Dermis microvascular lymphatic vessel endothelial cell (primary cell): ENCODE measurements around the gene LIMCH1. TPM values are rescaled to one million over a fixed set of nuclear protein-coding genes. Genes with fewer than 3 reads are reported as not detected.
A peak's percentile ranks its signal among the peaks of the same experiment; 100 is the strongest.
"Not testable (repeated sequence)": the region's sequence is repeated elsewhere in the genome, so short reads cannot be mapped to it uniquely, and the experiment has no call there.

ENCODE experiments used
- DNase-seq, 2 donors: peaks; one replicate each; pipeline versions ENCODE4 v3.0.0 to v3.0.0-alpha.2; 2010; ENCODE audit warnings: low read depth in 2 of 2
- total RNA-seq: library from RNA; depleted of rRNA; stranded (reverse); fragments of >200 nt; gene quantifications from 2 replicates; pipeline ENCODE4 v1.2.1, GENCODE V29; 2014

The LIMCH1 gene, protein sequence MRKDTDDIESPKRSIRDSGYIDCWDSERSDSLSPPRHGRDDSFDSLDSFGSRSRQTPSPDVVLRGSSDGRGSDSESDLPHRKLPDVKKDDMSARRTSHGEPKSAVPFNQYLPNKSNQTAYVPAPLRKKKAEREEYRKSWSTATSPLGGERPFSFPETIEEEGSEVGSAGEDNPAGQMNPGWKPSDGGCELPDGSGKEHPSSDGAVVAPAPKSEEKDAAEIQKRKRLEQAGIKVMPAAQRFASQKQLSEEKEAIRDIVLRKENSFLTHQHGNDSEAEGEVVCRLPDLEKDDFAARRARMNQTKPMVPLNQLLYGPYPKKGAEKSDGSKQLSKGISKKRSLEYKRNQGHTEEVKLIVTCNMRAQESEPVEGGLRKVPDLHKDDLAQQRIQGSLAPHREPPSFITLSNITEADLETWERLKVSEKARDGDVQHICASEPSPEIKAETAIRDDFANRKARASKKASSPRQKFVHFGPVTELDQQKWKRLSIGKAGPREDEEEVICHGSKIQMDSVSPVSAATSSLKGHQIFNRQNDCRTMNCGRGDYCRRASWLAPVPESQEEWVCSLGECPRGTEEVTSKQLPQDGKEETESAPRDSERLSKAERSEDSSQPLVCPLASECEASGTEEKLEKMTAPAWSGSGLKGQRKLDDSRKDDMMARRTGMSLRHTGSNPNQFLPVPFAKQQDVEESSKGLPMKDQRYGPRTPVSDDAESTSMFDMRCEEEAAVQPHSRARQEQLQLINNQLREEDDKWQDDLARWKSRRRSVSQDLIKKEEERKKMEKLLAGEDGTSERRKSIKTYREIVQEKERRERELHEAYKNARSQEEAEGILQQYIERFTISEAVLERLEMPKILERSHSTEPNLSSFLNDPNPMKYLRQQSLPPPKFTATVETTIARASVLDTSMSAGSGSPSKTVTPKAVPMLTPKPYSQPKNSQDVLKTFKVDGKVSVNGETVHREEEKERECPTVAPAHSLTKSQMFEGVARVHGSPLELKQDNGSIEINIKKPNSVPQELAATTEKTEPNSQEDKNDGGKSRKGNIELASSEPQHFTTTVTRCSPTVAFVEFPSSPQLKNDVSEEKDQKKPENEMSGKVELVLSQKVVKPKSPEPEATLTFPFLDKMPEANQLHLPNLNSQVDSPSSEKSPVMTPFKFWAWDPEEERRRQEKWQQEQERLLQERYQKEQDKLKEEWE (N-terminal part only)
- total RNA-seq, result 17.3 and 25.4 TPM in 2 replicates

DNA sequence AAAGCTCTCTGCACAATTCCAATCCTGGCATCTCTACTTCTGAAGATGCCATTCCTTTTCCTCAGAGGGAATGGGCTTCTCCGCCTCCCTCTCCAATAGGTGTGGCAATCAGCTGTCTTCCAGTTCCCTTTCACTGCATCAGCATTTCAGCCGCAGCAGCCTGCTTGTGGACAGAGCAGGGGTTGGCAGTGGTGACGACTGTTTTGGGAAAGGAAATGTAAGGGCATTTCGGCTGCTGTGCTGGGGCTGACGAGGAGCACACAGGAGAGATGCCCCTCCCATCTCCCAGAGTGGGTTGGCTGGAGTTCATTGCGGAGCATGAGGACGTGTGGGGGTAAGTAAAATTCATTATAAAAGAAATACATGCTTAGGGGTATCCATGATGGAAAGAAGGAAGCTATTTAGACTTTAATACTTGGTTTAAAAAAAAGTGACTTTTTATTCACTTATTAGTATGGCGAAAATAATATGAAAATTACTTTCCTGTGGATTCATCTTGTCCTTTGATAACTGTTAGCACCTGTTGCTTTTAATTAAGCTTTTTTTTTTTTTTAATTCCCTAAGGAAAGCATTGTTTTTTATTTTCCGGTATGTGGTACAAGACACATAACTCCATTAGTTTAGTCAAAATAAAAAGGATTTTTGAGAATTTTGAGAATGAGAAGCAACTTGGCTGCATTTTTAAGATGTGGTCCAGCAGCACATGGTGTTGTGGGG, at the start of gene LIMCH1:
LIMCH1 (plus strand) TSS at position 141 of the 717 bp plus-strand sequence. CDS start 67,839 bp downstream, outside the sequence.
- DNase-seq, result peak in 1 of 2 donors; percentile 32

DNA sequence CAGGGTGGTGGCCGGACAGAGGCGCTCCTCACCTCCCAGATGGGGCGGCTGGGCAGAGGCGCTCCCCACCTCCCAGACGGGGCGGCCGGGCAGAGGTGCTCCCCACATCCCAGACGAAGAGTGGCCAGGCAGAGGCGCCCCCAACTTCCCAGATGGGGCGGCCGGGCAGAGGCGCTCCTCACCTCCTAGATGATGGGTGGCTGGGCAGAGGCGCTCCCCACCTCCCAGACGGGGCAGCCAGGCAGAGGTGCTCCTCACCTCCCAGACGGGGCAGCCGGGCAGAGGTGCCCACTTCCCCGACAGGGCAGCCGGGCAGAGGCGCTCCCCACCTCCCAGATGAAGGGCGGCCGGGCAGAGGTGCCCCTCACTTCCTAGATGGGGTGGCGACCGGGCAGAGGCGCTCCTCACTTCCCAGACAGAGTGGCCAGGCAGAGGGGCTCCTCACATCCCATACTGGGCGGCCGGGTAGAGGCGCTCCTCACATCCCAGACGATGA, 46.8 kb upstream of the LIMCH1 start:
- DNase-seq, result not testable (repeated sequence)

DNA sequence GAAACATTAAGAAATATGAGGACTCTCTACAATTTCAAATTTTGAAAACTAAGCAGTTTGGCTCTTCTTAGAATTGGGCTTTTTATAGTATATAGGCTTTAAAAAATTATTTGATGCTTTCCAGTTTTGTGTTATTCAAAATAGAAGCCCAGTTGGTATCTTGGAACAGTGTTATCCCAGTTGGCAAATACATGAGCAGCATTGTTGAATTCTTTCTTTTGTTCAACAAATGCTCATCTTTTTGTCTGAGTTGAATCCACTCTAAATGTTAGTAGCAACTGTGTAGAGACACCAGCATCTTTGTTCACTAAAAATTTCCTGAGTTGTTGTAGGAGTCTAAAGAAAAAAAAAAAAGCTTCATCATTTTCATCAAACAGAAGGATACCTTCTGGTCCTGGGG, 41.0 kb upstream of the LIMCH1 start:
- DNase-seq, result no peak

DNA sequence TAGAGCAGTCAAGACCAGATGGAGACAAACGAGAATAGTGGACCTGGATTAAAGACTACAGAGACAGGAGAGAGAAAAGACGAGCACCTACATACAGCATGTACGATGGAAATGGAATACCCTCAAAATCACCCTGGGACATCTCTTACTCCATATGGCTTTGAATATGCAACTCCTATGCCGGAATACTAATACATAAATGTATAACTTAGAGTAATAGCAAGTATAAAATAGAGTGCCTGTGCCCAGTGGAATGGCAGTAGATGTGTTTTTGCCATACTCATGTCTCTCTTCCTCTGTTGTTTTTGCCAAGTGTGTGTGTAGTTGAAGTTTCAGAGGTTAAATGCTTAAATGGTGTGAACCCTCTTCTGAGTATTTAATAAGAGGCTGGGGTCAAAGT, 39.8 kb upstream of the LIMCH1 start:
- no peak for DNase-seq

DNA sequence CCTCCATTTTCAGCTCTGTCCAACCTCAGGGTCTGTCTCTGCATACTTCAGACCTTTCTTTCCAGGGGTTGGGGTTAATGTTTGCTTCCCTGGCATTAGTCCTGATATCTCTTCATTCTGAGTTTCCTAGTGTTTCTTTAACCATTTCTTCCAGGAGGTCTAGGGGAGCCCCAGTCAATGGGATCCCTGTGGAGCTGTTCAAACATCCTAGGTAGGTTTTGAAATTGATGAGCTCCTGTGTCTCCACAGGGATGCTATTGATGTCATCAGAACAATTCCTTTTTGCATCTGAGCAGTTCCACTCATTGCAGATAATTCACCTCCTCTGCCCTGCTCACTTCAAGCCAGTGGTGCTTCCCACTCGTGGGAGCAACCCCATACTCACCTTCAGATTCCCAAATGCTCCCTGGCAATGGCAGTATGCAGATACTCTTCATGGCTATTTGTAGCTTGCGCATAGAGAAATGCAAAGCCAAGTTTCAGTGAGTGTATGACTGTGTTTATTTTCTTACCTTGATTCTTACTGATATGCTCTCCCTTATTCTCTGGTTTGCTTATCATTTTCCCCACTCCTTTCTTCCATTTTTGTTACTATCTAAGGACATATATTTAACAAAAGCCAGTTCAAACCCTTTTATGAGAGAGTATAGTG, 33.7 kb upstream of the LIMCH1 start:
- no peak for DNase-seq

DNA sequence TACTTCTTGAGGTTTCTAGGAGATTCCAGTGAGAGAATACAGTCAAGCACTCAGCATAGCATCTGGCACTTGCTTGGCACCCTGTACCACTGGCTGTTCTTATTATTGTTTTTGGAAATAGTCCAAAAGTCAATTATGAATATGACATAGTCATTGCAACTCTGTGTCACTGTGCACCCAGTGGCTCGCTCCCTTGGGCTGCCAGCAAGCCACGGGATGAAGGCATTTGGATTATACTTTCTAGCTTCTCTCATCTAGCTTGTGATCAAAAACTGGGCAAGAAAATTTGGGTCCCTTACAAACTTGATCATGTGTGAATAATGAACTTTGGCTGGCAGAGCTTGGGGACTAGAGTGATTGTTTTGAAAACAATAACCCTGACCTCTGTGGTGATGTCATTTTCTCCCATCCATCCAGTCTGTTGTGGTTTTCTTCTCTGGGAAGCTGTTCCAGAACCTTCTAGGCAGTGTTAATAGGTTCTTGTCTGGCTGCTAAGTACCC, 32.7 kb upstream of the LIMCH1 start:
- DNase-seq, result peak in 1 of 2 donors; percentile 36

DNA sequence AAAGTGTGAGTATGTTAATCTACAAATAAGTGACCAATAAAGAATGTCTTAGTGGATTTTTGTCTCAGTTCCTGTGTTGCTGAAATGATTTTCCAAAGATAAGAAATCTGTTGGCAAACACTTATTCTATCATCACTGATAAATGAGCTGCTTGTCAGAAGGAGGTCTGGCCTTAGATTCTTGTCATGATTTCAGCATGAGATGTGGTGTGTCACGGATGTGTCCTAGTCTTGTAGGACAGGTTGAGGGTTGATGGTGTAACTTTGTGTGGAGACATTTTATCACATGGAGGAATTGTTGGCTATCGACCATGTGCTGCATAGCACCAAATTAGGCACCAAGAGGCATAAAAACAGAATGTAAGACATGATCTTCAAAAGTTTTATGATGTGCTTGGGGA, 31.8 kb upstream of the LIMCH1 start:
- DNase-seq, result no peak

DNA sequence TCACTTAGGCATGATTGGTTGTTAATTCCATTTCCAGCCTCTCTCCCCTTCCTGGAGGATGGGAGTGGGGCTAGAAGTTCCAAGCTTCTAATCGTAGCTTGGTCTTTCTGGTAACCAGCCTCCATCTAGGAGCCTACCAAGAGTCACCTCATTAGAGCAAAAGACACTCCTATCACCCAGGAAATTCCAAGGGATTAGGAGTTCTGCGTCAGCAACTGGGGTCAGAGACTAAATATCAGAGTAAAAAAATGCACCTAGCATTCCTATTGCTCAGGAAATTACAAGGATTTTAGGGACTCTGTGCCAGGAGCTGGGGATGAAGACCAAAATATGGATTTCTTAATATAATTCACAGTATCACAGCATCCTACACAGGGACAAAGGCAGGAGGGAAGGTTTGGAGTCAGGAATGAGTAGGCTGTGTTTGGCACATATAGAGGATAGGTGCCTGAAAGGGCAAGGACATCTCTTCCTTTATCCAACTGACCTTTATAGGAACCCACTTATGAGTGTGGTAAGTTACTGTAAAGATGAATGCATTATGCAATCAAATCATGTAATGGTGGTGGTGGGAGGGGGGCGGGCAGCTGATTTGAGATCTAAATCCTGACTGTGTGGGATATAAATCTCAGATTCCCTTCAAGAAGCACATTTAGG, 30.5 kb upstream of the LIMCH1 start:
- DNase-seq, result no peak

DNA sequence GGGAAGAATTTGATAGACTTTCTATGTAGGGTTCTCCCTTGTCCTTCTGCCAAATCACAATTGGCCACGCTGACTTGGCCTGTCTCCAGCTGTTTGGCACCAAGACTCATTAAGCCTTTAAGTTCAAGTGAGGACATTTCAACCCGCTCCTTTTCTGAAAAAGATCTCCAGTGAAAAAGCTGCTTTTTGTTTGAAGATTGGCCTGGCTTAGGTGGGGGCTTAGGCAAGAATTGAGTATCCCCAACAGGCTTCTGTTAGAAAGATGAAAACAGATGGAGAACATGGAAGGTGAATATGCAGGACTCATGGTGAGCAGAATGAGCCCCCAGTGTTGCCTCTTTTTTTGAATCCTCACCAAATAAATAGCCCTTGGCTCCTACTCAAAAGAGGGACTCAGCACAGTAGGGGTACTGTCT, 28.5 kb upstream of the LIMCH1 start:
- no peak for DNase-seq

DNA sequence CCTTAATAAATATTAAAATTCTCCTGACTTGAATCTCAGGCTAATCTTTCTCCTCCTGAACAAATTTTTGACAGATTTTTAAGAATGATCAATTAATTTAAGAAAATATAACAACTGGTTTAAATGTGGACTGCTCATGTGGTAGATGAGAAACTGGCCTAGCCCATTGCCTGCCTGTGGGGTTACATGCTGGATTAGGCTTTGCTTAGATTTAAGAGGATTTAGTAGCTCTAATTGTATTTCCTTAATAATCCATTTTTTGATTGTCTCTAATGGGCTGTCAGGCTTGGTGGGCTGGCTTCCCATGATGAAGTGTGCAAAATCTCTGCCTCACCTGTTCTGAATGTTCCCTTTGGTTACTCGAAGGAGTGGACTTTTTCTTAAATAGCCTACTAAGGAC, 27.8 kb upstream of the LIMCH1 start:
- DNase-seq, result no peak

DNA sequence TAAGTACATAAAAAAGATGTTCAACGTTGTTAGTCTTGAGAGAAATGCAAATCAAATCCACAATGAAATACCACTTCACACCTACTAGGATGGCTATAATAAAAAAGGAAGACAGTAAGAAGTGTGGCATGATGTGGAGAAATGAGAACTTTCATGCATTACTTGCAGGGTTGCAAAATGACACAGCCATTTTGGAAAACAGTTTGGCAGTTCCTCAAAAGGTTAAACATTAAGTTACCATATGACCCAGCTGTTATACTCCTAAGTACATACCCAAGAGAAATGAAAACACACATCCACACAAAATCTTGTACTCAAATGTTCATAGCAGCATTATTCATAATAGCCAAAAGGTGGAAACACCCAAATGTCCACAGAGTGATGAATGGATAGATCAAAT, 25.8 kb upstream of the LIMCH1 start:
- DNase-seq, result no peak

DNA sequence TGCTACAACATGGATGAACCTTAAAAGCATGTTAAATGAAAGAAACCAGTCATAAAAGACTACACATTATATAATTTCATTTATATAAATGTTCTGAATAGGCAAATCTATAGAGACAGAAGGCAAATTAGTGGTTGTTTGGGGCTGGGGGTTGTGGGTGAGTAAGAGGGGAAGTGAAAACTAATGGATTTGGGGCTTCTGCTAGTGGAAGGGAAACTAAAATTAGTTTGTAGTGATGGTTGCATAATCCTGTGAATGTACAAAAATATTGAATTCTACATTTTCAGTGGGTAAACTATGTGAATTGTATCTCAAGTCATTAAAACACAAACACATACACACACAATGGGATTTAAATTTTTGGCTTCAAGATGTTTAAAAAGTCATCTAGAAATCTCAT, 25.4 kb upstream of the LIMCH1 start:
- DNase-seq, result no peak

DNA sequence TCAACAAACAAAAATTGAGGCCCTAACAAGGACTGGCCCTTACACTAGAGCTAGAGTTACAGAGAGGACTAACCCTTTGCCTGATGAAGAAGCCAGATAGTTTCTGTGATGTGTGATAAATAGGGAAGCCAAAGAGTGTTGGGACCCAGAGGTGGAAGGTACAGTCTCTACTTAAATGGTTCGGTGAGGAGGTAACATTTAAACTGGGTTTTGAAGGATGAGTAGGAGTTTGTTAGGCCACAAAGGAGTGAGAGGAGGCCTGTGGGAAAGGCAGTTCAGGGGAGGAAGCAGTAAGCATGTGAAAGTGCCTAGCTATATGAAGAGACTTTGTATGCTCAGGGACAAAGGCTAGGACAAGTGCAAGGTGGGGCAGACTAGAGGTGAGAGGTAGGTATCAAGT, 23.8 kb upstream of the LIMCH1 start:
- no peak for DNase-seq

DNA sequence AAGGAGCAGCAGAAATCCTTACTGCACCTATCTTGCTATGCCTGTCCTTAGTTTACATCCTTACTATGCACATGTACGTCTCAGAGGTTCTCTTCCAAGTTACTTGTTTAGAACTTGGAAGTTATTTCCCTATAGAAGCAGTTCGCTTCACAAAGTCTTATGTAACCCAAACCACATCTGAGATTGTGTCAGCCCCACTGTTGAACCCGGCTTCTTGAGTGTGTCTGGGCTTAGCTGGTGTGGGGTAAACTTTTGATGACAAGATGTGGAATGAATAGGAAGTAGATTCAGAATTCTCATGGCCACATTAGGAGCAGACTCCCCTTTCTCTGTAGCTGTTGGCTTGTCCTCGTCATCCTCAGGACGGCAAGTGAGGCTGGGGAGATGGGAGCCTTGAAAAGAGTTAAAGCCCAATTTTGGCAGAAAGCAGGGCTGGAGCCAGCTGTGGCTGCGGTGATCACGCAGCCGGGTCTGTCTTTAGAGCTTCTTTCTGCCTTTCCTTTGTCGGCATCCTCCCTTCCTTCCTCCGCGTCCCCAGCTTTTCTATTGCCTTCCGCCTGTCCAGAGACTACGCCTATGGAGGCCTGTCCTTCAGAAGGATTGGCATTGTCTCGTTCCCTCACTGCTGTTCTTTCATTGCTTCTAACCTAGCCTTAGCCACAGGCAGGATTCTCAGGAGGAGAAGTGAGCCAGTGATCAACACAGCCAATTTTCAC, 23.0 kb upstream of the LIMCH1 start:
- no peak for DNase-seq

DNA sequence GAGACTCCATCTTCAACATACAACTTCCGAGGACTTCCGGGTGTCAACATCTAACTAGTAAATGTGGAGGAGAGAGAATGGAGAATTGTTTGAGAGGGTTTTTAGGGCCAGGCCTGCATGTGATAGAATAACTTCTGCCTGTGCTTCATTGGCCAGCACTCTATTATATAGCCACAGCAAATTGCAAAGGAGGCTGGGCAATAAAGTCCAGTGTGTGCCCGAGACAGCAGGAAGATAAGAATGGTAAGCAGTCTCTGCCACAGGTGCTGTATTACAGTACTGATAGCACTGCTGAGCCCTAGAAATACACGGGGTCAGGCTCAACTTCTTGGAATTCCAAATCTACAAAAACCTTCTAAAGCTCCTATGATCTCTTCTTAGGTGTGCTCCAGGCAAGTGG, 20.8 kb upstream of the LIMCH1 start:
- DNase-seq, result no peak

DNA sequence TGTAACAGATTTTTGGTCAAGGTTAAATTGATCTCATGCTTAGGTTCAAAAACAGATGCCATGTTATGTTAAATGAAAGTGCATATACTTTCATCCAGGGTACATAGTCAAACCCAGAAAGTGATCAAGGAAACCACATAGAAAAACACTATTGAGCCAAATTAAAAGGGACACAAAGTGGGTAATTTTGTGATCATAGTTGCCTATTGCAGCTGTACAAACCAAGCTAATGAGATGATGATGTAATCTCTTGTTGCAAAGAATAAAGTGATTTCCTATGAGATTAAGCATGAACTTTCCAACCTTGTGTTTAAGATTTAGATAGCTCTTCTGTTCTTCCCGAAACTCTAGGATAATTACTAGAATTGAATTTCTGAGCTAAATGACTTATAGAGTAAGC, 20.2 kb upstream of the LIMCH1 start:
- no peak for DNase-seq

DNA sequence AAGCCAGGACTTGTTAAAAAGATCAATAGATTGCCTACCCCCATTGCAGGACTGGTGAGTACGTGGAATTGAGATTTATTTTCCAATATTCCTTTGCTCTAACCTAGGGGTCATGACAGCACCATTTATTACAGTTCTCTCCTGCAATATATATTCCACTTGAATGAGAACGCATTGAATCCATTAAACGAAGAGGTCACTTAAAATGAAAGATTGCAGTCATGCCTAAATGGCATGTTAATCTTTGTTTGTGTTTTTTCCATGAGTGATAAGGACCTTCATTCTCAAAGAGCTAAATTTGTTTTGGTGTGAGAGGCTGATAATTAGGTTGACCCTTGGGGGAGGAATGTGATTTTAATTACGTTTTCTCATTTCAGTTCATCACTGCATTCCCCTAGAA, 13.5 kb upstream of the LIMCH1 start:
- no peak for DNase-seq

DNA sequence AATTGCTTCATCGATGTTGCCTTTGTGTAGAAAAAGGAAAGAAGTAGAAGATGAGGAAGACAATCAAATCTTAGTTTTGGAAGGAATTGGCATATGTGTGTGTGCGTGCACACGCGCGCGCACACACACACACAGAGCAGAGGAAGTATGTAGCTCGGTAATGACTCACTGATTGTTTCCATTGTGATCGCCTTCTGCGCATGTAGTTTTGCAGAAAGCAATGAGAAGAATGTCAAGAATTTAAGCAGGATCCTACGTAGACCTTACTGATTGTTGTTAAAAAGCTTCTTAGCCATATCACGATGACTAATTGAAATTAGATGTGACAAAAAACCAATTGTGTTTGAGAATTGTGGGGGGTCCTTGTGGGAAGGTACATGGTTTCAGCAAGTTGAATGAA, 12.8 kb upstream of the LIMCH1 start:
- peak; percentile 96 to 97 for DNase-seq

DNA sequence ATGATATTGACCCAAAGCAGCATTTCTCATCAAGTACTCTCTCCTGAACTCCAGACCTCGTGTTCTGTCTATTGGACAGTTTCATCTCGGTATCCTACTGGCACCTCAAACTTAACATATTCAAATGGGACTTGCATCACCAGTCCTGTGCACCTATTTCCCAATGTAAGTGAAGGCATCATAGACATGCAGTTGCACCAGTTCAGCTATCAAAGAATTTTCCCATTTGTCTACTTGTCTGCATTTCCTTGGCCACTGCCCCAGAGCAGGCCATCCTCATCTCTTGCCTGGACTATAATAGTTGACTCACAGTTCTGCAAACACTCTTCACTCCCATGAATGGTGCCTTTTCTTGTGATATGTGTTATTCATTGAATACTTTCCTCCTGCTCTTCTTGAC, 11.3 kb upstream of the LIMCH1 start:
- no peak for DNase-seq
